Measurements from ENCODE around the gene PDE9A.

DNA sequence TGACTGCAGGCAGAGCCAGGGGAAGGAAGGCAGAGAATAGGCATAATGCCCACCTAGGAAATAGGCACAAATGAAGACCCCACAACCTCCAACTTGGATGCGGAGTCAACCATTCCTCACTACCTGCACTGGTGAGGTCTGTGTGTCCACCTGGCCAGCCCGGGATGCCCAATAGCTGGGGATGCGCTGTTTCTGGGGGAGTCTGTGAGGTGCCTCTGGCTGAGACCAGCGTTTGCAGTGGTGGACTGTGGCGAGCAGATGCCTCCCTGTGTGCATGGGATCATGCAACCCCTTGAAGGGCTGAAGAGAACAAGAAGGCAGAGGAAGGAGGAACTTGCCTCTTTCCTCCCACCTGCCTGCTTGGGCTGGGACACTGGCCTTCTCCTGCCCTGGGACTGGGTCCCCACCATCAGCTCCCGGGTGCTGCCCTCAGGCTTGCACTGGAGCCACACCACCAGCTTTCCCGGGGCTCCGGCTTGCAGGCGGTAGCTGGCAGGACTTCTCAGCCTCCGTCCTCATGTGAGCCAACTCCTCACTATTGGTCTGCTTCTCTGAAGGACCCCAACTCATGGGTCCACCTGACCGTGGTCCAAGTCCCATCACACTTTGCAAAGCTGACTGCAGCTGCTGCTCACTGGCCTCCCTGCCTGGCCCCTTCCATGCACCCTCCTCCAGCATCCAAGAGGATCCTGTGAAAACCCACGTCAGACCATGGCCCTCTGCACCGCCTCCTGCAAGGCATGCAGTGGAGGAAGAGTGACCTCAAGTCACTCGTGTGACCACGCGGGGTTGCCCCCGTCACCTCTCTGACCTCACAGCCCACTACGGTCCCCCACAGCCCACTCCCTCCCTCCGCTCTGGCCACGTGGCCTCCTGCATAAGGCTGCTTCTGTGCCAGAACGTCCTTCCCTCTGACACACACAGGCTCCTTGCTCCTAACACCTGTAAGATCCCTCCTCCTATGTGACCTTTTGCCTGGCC is 2.7 kb upstream of the PDE9A start:
- no peak for TF ChIP-seq POLR2A (IDR thresholded peaks at IDR 0.05; ENCODE audit: low read depth)
- TF ChIP-seq POLR2AphosphoS5 (IDR thresholded peaks at IDR 0.05), result no peak
- TF ChIP-seq, protein P1, sequence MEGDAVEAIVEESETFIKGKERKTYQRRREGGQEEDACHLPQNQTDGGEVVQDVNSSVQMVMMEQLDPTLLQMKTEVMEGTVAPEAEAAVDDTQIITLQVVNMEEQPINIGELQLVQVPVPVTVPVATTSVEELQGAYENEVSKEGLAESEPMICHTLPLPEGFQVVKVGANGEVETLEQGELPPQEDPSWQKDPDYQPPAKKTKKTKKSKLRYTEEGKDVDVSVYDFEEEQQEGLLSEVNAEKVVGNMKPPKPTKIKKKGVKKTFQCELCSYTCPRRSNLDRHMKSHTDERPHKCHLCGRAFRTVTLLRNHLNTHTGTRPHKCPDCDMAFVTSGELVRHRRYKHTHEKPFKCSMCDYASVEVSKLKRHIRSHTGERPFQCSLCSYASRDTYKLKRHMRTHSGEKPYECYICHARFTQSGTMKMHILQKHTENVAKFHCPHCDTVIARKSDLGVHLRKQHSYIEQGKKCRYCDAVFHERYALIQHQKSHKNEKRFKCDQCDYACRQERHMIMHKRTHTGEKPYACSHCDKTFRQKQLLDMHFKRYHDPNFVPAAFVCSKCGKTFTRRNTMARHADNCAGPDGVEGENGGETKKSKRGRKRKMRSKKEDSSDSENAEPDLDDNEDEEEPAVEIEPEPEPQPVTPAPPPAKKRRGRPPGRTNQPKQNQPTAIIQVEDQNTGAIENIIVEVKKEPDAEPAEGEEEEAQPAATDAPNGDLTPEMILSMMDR (IDR thresholded peaks at IDR 0.05), result no peak
- TF ChIP-seq EP300 (IDR thresholded peaks at IDR 0.05), result no peak

All from esophagus muscularis mucosa (tissue), 4 donors.